Tibial artery (tissue), 4 donors: ENCODE data around the gene RBPMS2.
"Not testable (repeated sequence)": the region's sequence is repeated elsewhere in the genome, so short reads cannot be mapped to it uniquely, and the experiment has no call there.

Experiments used
- DNase-seq, 2 donors: peaks; one replicate each; pipeline ENCODE4 v3.0.0-alpha.2; 2019
- H3K27ac ChIP-seq, 2 donors: fragments of 200-600 bp; sonication (generic) in 1 of 2; 1 replicate in 1 of 2; 2 replicates in 1 of 2; pipeline ENCODE4 v1.5.1; 2018 to 2019; ENCODE audit warnings: mild to moderate bottlenecking in 1 of 2
- H3K27me3 ChIP-seq, 2 donors: fragments of 200-600 bp; sonication (generic) in 1 of 2; one replicate each; pipeline versions ENCODE4 v1.5.1 to v1.6.0; 2016 to 2019
- H3K36me3 ChIP-seq, 3 donors: fragments of 200-600 bp; sonication (generic) in 2 of 3; one replicate each; pipeline ENCODE4 v1.5.1; 2016 to 2019; ENCODE audit warnings: mild to moderate bottlenecking in 2 of 3
- H3K4me1 ChIP-seq, 4 donors: fragments of 200-600 bp; sonication (generic) in 2 of 4; 1 replicate in 3 of 4; 2 replicates in 1 of 4; pipeline ENCODE4 v1.5.1; 2016 to 2019
- H3K4me3 ChIP-seq, 2 donors: fragments of 200-600 bp; sonication (generic) in 1 of 2; 1 replicate in 1 of 2; 2 replicates in 1 of 2; pipeline ENCODE4 v1.5.1; 2018 to 2019; ENCODE audit warnings: mild to moderate bottlenecking in 2 of 2
- H3K9me3 ChIP-seq, 3 donors: fragments of 200-600 bp; sonication (generic) in 1 of 3; one replicate each; pipeline ENCODE4 v1.5.1; 2016 to 2019
- intact Hi-C: fragments of 100-400 bp; cut with DNase I; formaldehyde crosslinking; loops from one replicate; pipeline ENCODE4 v1.15.0; 2023; ENCODE audit warnings: low total_unique reads
- TF ChIP-seq, protein P1 (sequence below), 2 experiments: fragments of 200-600 bp in 1 of 2; fragments of 450-650 bp in 1 of 2; IDR thresholded peaks; one replicate each; pipeline ENCODE4 v1.5.1; 2017 to 2019; ENCODE audit warnings: antibody characterized with exemption in 2 of 2, mild to moderate bottlenecking in 1 of 2, moderate library complexity in 1 of 2

Gene RBPMS2

DNA sequence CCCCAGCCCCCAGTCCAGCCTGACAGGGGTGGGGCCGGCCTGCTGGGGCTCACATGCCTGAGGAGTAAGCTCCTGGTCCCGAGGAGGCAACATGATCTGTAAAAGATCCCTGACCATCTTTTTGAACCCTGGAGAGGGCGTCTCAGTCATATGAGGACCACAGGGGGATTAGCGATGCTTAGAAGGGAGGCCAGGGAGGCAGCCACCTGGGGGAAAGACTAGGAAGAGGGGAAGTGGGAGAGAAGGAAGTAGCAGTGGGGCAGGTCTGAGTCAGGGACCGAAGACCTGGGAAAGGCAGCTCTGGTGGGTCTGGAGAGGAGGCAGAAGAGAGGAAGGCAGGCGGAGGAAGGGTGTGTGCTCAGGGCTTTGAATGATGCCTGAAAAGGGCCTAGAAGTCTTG lies 31.1 kb upstream of the RBPMS2 start:
- no peak for DNase-seq
- peaks cover 0 to 35% (median 4%) of the 10 kb centered on the region in 4 donors for H3K4me1 ChIP-seq
- no peaks in the 10 kb centered on the region for H3K36me3 ChIP-seq
- H3K4me3 ChIP-seq = no peak overlapping the region
- intact Hi-C loops = no loop called here
- H3K9me3 ChIP-seq = no peaks in the 10 kb centered on the region
- H3K27ac ChIP-seq = peak overlapping the region; percentile 67
- TF ChIP-seq, protein P1, sequence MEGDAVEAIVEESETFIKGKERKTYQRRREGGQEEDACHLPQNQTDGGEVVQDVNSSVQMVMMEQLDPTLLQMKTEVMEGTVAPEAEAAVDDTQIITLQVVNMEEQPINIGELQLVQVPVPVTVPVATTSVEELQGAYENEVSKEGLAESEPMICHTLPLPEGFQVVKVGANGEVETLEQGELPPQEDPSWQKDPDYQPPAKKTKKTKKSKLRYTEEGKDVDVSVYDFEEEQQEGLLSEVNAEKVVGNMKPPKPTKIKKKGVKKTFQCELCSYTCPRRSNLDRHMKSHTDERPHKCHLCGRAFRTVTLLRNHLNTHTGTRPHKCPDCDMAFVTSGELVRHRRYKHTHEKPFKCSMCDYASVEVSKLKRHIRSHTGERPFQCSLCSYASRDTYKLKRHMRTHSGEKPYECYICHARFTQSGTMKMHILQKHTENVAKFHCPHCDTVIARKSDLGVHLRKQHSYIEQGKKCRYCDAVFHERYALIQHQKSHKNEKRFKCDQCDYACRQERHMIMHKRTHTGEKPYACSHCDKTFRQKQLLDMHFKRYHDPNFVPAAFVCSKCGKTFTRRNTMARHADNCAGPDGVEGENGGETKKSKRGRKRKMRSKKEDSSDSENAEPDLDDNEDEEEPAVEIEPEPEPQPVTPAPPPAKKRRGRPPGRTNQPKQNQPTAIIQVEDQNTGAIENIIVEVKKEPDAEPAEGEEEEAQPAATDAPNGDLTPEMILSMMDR (IDR thresholded peaks at IDR 0.05) = no peak
- no peaks in the 10 kb centered on the region for H3K27me3 ChIP-seq

DNA sequence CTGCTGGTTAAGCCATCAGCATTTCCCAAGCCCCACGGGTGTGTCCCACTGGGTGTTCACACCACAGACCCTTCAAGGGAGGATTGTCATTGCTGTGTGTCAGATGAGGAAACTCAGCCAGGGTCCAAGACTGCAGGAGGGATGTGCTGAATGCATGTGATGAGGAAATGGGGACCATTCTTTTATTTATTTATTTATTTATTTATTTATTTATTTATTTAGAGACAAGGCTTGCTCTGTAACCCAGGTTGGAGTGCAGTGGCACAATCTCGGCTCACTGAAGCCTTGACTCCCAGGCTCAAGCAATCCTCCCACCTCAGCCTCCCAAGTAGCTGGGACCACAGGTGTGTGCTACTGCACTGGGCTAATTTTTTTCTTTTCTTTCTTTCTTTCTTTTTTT lies 29.2 kb upstream of the RBPMS2 start:
- no peaks in the 10 kb centered on the region for H3K27me3 ChIP-seq
- H3K9me3 ChIP-seq = no peaks in the 10 kb centered on the region
- peaks cover 0 to 35% (median 4%) of the 10 kb centered on the region in 4 donors for H3K4me1 ChIP-seq
- no peak overlapping the region for H3K4me3 ChIP-seq
- no peaks in the 10 kb centered on the region for H3K36me3 ChIP-seq
- H3K27ac ChIP-seq = peak overlapping the region in 1 of 2 donors; percentile 51
- TF ChIP-seq, protein P1 (IDR thresholded peaks at IDR 0.05) = no peak
- DNase-seq = no peak
- intact Hi-C loops = no loop called here

- Histone ChIP-seq H3K27ac (peak overlapping the region in 1 of 2 donors; percentile 51), H3K4me3 (no peak overlapping the region), H3K36me3 (no peaks in the 10 kb centered on the region), H3K27me3 (no peaks in the 10 kb centered on the region), H3K9me3 (no peaks in the 10 kb centered on the region), H3K4me1 (peaks cover 0 to 35% (median 4%) of the 10 kb centered on the region in 4 donors)
- no peak for DNase-seq
- intact Hi-C loops = no loop called here
- TF ChIP-seq, protein P1 (IDR thresholded peaks at IDR 0.05) = no peak
Observed at GRCh38 chr15:64803526-64803925, 28.1 kb upstream of the RBPMS2 start.

DNA sequence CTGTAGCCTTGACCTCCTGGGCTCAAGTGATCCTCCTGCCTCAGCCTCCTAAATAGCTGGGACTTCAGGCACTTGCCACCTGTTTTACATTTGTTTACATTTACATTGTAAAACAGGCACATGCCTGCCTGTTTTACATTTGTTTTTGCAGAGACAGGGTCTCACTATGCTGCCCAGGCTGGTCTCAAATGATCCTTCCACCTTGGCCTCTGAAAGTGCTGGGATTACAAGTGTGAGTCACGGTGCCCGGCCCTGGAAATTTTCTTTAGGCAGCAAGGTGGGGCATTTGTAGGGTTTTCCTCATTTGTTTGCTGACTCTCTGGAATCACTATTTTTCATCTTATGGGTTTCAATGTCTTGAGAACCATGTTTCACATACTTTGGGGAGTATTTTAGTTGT lies 25.1 kb upstream of the RBPMS2 start:
- Histone ChIP-seq H3K9me3 (no peaks in the 10 kb centered on the region), H3K4me1 (peaks cover 0 to 21% (median 4%) of the 10 kb centered on the region in 4 donors), H3K36me3 (no peaks in the 10 kb centered on the region), H3K27me3 (no peaks in the 10 kb centered on the region), H3K27ac (no peak overlapping the region), H3K4me3 (no peak overlapping the region)
- no peak for DNase-seq
- TF ChIP-seq, protein P1 (IDR thresholded peaks at IDR 0.05) = no peak
- intact Hi-C loops = no loop called here

DNA sequence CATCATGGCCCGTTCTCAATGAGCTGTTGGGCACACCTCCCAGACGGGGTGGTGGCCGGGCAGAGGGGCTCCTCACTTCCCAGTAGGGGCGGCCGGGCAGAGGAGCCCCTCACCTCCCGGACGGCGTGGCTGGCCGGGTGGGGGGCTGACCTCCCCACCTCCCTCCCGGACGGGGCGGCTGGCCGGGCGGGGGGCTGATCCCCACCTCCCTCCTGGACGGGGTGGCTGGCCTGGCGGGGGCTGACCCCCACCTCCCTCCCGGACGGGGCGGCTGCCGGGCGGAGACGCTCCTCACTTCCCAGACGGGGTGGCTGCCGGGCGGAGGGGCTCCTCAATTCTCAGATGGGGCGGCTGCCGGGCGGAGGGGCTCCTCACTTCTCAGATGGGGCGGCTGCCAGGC lies 23.5 kb upstream of the RBPMS2 start:
- H3K27ac ChIP-seq, DNase-seq, H3K9me3 ChIP-seq, H3K4me3 ChIP-seq, intact Hi-C loops, H3K27me3 ChIP-seq, H3K36me3 ChIP-seq: not testable (repeated sequence)
- peaks cover 0 to 17% (median 4%) of the 10 kb centered on the region in 4 donors for H3K4me1 ChIP-seq

GRCh38 chr15:64795921-64796320 lies 20.5 kb upstream of the RBPMS2 start:
- intact Hi-C loops, H3K4me1 ChIP-seq, H3K4me3 ChIP-seq, H3K36me3 ChIP-seq, H3K27me3 ChIP-seq, H3K9me3 ChIP-seq, DNase-seq, H3K27ac ChIP-seq: not testable (repeated sequence)

GRCh38 chr15:64795299-64795698 lies 19.9 kb upstream of the RBPMS2 start:
- H3K36me3 ChIP-seq, H3K27ac ChIP-seq, H3K4me3 ChIP-seq, H3K27me3 ChIP-seq, DNase-seq, intact Hi-C loops, H3K9me3 ChIP-seq, H3K4me1 ChIP-seq: not testable (repeated sequence)
